Kidney epithelial cell (primary cell): Measurements from ENCODE around the gene TMEM89. TPM values are rescaled to one million over a fixed set of nuclear protein-coding genes. Genes with fewer than 3 reads are reported as not detected.

Source experiments
- DNase-seq: peaks from one replicate; pipeline ENCODE4 v3.0.0-alpha.2; 2010; ENCODE audit warnings: low read depth
- H3K27me3 ChIP-seq: 2 replicates; pipeline ENCODE4 v1.6.0; 2011; ENCODE audit warnings: low read length; ENCODE audit not compliant: control insufficient read depth, insufficient read depth
- H3K36me3 ChIP-seq: 2 replicates; pipeline ENCODE4 v1.5.1; 2011; ENCODE audit warnings: low read length; ENCODE audit not compliant: control insufficient read depth, insufficient read depth
- H3K4me3 ChIP-seq: 2 replicates; pipeline ENCODE4 v1.5.1; 2011; ENCODE audit warnings: low read depth, mild to moderate bottlenecking, control low read depth, low read length
- CTCF ChIP-seq: IDR thresholded peaks from 2 replicates; pipeline ENCODE4 v1.5.1; 2011; ENCODE audit warnings: mild to moderate bottlenecking, moderate library complexity, low read length, control low read depth, inconsistent platforms; ENCODE audit not compliant: insufficient read depth, poor library complexity, severe bottlenecking
- total RNA-seq: library from RNA; depleted of rRNA; stranded (reverse); fragments of >200 nt; gene quantifications from 2 replicates; pipeline ENCODE4 v1.2.3, GENCODE V29; 2015

TMEM89 gene
- total RNA-seq, 1 donor from 2014 or later: not detected

GRCh38 chr3:48648188-48648850 lies 26.8 kb upstream of the TMEM89 start:
- Histone ChIP-seq H3K27me3 (no peaks in the 10 kb centered on the region), H3K36me3 (no peaks in the 10 kb centered on the region)
- TF ChIP-seq CTCF: no peak

GRCh38 chr3:48647714-48648113 lies 26.1 kb upstream of the TMEM89 start:
- TF ChIP-seq CTCF: no peak
- DNase-seq: no peak
- H3K27me3 ChIP-seq: no peaks in the 10 kb centered on the region
- H3K4me3 ChIP-seq: no peak overlapping the region
- H3K36me3 ChIP-seq: no peaks in the 10 kb centered on the region

More at GRCh38 chr3:48648188-48648850, 26.8 kb upstream of the TMEM89 start:
- no peak for DNase-seq
- no peak overlapping the region for H3K4me3 ChIP-seq

- Histone ChIP-seq H3K4me3 (no peak overlapping the region), H3K36me3 (no peaks in the 10 kb centered on the region), H3K27me3 (no peaks in the 10 kb centered on the region)
- no peak for DNase-seq
- no peak for TF ChIP-seq CTCF
Observed at GRCh38 chr3:48644898-48645760, 23.6 kb upstream of the TMEM89 start.

- TF ChIP-seq CTCF: no peak
- H3K4me3 ChIP-seq: no peak overlapping the region
- H3K27me3 ChIP-seq: no peaks in the 10 kb centered on the region
- H3K36me3 ChIP-seq: no peaks in the 10 kb centered on the region
- no peak for DNase-seq
Observed at GRCh38 chr3:48642605-48643004, 21.0 kb upstream of the TMEM89 start.

GRCh38 chr3:48641396-48641795 lies 19.8 kb upstream of the TMEM89 start:
- no peak for DNase-seq
- no peak for TF ChIP-seq CTCF
- H3K27me3 ChIP-seq: no peaks in the 10 kb centered on the region
- no peak overlapping the region for H3K4me3 ChIP-seq
- H3K36me3 ChIP-seq: no peaks in the 10 kb centered on the region
